IMR-90 (cell line): ENCODE measurements around the gene HCN4.

Experiments
- BHLHE40 ChIP-seq: fragments of 150-350 bp; IDR thresholded peaks from 2 replicates; pipeline ENCODE4 v1.6.1; 2016; ENCODE audit warnings: mild to moderate bottlenecking, low read depth, low read length
- CEBPB ChIP-seq: IDR thresholded peaks from 2 replicates; pipeline ENCODE4 v1.6.1; 2012; ENCODE audit warnings: low read depth, low read length, improper control_type of control experiment
- CHD1 ChIP-seq: IDR thresholded peaks from 2 replicates; pipeline ENCODE4 v1.6.1; 2012; ENCODE audit warnings: low read depth, low read length, improper control_type of control experiment
- ELK1 ChIP-seq: fragments of 150-350 bp; IDR thresholded peaks from 2 replicates; pipeline ENCODE4 v1.6.1; 2016; ENCODE audit warnings: low read depth, mild to moderate bottlenecking, low read length, moderate library complexity, borderline replicate concordance
- FOS ChIP-seq: fragments of 150-350 bp; IDR thresholded peaks from 2 replicates; pipeline ENCODE4 v1.6.1; 2016; ENCODE audit warnings: low read depth, low read length
- MAZ ChIP-seq: IDR thresholded peaks from 2 replicates; pipeline ENCODE4 v1.6.1; 2012; ENCODE audit warnings: low read depth, mild to moderate bottlenecking, low read length, improper control_type of control experiment, moderate library complexity, borderline replicate concordance
- MXI1 ChIP-seq: IDR thresholded peaks from 2 replicates; pipeline ENCODE4 v1.6.1; 2012; ENCODE audit warnings: low read depth, mild to moderate bottlenecking, low read length, moderate library complexity, borderline replicate concordance
- POLR2A ChIP-seq: IDR thresholded peaks from 2 replicates; pipeline ENCODE4 v1.6.1; 2012; ENCODE audit warnings: mild to moderate bottlenecking, low read depth, low read length
- RAD21 ChIP-seq: IDR thresholded peaks from 2 replicates; pipeline ENCODE4 v1.6.1; 2012; ENCODE audit warnings: low read length, improper control_type of control experiment
- RFX5 ChIP-seq: IDR thresholded peaks from 2 replicates; pipeline ENCODE4 v1.8.0; 2012; ENCODE audit warnings: low read depth, mild to moderate bottlenecking, low read length, moderate library complexity
- SMC3 ChIP-seq: fragments of 150-350 bp; IDR thresholded peaks from 2 replicates; pipeline ENCODE4 v1.6.1; 2016; ENCODE audit warnings: low read depth, mild to moderate bottlenecking, antibody characterized with exemption, low read length, moderate library complexity
- TF ChIP-seq, protein P1 (sequence below): conservative IDR thresholded peaks from 2 replicates; pipeline ENCODE4 v1.5.1; 2012; ENCODE audit warnings: mild to moderate bottlenecking, low read depth, low read length, improper control_type of control experiment
- TF ChIP-seq, protein P2 (sequence below): fragments of 150-350 bp; IDR thresholded peaks from 2 replicates; pipeline ENCODE4 v1.6.1; 2017; ENCODE audit warnings: mild to moderate bottlenecking, antibody characterized with exemption, low read length, low read depth

- TF ChIP-seq, protein P1, sequence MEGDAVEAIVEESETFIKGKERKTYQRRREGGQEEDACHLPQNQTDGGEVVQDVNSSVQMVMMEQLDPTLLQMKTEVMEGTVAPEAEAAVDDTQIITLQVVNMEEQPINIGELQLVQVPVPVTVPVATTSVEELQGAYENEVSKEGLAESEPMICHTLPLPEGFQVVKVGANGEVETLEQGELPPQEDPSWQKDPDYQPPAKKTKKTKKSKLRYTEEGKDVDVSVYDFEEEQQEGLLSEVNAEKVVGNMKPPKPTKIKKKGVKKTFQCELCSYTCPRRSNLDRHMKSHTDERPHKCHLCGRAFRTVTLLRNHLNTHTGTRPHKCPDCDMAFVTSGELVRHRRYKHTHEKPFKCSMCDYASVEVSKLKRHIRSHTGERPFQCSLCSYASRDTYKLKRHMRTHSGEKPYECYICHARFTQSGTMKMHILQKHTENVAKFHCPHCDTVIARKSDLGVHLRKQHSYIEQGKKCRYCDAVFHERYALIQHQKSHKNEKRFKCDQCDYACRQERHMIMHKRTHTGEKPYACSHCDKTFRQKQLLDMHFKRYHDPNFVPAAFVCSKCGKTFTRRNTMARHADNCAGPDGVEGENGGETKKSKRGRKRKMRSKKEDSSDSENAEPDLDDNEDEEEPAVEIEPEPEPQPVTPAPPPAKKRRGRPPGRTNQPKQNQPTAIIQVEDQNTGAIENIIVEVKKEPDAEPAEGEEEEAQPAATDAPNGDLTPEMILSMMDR, result no peak
- TF ChIP-seq MAZ (no peak), POLR2A (no peak), RAD21 (no peak), BHLHE40 (no peak), CHD1 (no peak), SMC3 (no peak), FOS (no peak), CEBPB (no peak), RFX5 (no peak), ELK1 (no peak), MXI1 (no peak)
- TF ChIP-seq, protein P2, sequence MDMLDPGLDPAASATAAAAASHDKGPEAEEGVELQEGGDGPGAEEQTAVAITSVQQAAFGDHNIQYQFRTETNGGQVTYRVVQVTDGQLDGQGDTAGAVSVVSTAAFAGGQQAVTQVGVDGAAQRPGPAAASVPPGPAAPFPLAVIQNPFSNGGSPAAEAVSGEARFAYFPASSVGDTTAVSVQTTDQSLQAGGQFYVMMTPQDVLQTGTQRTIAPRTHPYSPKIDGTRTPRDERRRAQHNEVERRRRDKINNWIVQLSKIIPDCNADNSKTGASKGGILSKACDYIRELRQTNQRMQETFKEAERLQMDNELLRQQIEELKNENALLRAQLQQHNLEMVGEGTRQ, result no peak
Measured at GRCh38 chr15:73326157-73326556, 42.6 kb downstream of the HCN4 start.
